GM18507 (cell line): ENCODE measurements around the gene ZNF300.
"Not testable (repeated sequence)": the region's sequence is repeated elsewhere in the genome, so short reads cannot be mapped to it uniquely, and the experiment has no call there.

Source experiments
- DNase-seq: peaks from one replicate; pipeline ENCODE4 v3.0.0; 2011; ENCODE audit warnings: low read depth; ENCODE audit not compliant: insufficient read length; ENCODE audit errors: extremely low spot score
- FAIRE-seq: peaks from 2 replicates; lab custom pipeline; 2011; peaks lifted over from hg19 to GRCh38; lab: Jason Lieb, UNC

The ZNF300 gene

GRCh38 chr5:150904479-150905311 is at the start of gene ZNF300:
Gene ZNF300 (minus strand): TSS chr5:150904980. CDS start chr5:150903155, 1,825 bp downstream.
- no peak for FAIRE-seq

GRCh38 chr5:150948539-150948938 is 43.8 kb upstream of the ZNF300 start:
- FAIRE-seq (no peak), DNase-seq (no peak)

More at GRCh38 chr5:150904479-150905311, at the start of gene ZNF300:
- no peak for DNase-seq

- no peak for FAIRE-seq
These were observed 41.6 kb upstream of the ZNF300 start for GRCh38 chr5:150946351-150946905.

GRCh38 chr5:150945947-150946346 is 41.2 kb upstream of the ZNF300 start:
- DNase-seq = no peak
- FAIRE-seq = no peak

More at GRCh38 chr5:150946351-150946905, 41.6 kb upstream of the ZNF300 start:
- DNase-seq = no peak

- FAIRE-seq = no peak
- no peak for DNase-seq
These were observed 40.7 kb upstream of the ZNF300 start for GRCh38 chr5:150945486-150945885.

- FAIRE-seq = no peak
- DNase-seq = no peak
These were observed 26.7 kb upstream of the ZNF300 start for GRCh38 chr5:150931368-150931965.

- FAIRE-seq = no peak
- DNase-seq = no peak
These were observed 13.8 kb upstream of the ZNF300 start for GRCh38 chr5:150918613-150919012.

GRCh38 chr5:150912312-150912814 is 7.6 kb upstream of the ZNF300 start:
- DNase-seq = no peak
- FAIRE-seq = no peak

- FAIRE-seq = no peak
- DNase-seq = no peak
These were observed 518 bp upstream of the ZNF300 start for GRCh38 chr5:150905312-150905683.

GRCh38 chr5:150901446-150901845 is 3.3 kb downstream of the ZNF300 start:
- DNase-seq (no peak), FAIRE-seq (no peak)

GRCh38 chr5:150895431-150896428 is 9.1 kb downstream of the ZNF300 start:
- FAIRE-seq = no peak
- DNase-seq = no peak

- FAIRE-seq (no peak), DNase-seq (no peak)
These were observed 25.4 kb downstream of the ZNF300 start for GRCh38 chr5:150879358-150879757.

GRCh38 chr5:150862070-150862469 is 42.7 kb downstream of the ZNF300 start:
- DNase-seq = no peak
- no peak for FAIRE-seq

GRCh38 chr5:150860246-150860821 is 44.4 kb downstream of the ZNF300 start:
- DNase-seq = no peak
- FAIRE-seq = no peak

GRCh38 chr5:150856700-150857099 is 48.1 kb downstream of the ZNF300 start:
- not testable (repeated sequence) for FAIRE-seq, DNase-seq

GRCh38 chr5:150853561-150853960 is 51.2 kb downstream of the ZNF300 start:
- FAIRE-seq = no peak
- DNase-seq = no peak

GRCh38 chr5:150851039-150851438 is 53.7 kb downstream of the ZNF300 start:
- FAIRE-seq = no peak
- no peak for DNase-seq

- no peak for FAIRE-seq
- no peak for DNase-seq
These were observed 56.5 kb downstream of the ZNF300 start for GRCh38 chr5:150848271-150848670.

GRCh38 chr5:150847334-150847695 is 57.5 kb downstream of the ZNF300 start:
- no peak for FAIRE-seq
- no peak for DNase-seq
